ENCODE results near the gene IPPK.

Gene IPPK

DNA sequence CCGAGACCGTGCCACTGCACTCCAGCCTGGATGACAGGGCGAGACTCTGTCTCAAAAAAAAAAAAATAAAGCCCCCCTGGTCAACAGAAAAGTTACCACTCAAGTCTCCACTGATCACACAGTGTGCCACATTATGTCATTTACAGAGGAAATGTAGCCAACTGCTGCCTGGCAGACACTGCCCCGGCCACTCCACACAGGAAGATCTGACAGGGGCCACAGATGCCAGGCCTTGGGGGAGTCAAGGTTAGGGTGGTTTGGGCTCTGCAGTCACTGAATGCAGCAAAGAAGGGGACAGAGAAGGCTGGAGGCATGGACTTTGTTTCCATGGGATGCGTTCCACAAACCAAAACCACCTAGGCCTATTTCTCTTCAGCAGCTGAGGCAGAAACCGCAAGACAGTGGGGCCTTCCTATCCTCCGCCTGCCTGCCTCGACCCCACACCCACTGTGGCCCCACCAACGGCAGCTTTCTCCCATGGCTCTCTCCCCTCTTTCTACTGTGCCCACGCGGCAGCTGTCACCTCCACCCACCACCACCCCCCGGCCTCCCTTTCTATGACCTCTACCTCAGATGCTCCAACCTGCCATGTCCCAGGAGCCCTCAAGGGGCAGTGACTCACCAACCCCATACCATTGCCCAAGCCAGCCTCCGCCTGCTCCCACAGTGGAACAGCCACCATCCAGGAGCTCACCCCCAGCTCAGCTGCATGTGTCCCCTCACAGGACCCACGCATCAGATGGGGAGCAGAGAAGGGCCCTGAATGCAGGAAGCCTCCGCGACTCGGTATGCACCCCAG is 12.4 kb downstream of the IPPK start:
- no peak for DNase-seq (ENCODE audit: low read depth in 2 of 2)

- no peak for DNase-seq (ENCODE audit: low read depth in 2 of 2)
Measured at GRCh38 chr9:92656537-92656925, 13.4 kb downstream of the IPPK start.

DNA sequence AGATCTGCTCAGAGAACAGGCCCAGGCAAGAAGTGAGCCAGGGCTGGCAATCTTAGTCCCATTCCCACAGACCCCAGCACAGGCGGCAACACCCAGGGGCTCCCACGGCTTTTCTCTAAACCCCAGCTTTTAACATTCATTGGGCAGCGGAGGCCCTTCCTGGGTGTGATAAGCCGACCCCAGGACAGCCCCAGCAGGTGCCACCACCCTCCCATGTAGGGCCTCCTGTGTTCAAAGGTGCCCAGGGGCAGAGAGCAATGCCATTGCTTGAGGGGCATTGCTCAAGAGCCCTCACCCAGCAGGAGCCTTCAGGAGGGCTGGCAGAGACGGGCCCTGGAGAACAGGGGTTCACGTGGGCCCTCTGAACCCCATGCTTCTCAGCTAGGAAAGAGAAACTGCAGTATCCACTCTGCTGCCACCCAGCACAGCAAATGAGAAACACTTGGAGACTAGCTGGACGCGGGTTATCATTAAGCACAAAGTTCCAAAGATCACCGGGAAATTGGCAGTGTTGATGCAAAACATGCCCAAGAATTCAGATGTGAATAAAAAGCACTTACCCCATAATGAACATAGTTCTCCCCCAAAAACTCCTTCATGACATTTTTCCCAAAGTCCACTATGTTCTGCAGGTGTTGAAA is 13.9 kb downstream of the IPPK start:
- DNase-seq (ENCODE audit: low read depth in 2 of 2): no peak

- no peak for DNase-seq (ENCODE audit: low read depth in 2 of 2)
Measured at GRCh38 chr9:92655366-92655765, 14.6 kb downstream of the IPPK start.

DNA sequence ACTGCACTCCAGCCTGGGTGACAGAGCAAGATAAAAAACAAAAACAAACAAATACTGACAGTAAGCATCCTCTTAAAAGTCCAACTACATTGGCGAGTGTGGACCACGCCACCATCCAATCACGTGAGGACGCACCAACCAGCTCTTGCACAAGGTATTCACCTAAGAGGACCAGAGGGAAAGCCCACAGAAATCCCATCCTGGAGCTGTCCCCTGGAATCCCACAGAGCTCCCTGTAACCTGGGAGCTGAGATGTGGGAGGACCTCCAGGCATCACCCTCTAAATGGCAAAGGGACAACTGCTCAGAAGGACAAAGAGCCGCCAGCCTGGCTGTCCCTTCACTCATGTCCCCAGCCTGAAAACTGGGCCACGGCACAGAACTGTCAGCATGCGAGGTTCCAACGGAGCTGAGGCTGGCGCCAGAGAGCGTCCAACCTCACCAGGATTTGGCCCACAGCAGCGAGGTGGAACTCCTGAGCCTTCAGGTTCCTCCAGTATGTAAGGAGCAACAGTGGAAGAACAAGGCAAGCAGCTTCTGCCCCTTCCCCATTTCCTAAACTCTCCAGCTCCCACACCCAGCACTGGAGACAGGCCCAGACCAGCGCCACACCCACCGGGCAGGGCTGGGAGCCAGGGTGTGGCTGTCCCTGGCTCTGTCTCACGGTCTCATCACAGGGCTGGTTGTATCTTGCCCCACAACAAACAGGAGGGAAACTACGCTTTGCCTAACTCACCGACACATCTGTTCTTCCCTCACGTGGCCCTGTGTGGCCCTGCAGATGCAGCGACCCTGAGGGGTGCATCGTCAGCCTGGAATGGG is 15.2 kb downstream of the IPPK start:
- DNase-seq (ENCODE audit: low read depth in 2 of 2): no peak

- DNase-seq (ENCODE audit: low read depth in 2 of 2): no peak
Measured at GRCh38 chr9:92652461-92652860, 17.5 kb downstream of the IPPK start.

DNA sequence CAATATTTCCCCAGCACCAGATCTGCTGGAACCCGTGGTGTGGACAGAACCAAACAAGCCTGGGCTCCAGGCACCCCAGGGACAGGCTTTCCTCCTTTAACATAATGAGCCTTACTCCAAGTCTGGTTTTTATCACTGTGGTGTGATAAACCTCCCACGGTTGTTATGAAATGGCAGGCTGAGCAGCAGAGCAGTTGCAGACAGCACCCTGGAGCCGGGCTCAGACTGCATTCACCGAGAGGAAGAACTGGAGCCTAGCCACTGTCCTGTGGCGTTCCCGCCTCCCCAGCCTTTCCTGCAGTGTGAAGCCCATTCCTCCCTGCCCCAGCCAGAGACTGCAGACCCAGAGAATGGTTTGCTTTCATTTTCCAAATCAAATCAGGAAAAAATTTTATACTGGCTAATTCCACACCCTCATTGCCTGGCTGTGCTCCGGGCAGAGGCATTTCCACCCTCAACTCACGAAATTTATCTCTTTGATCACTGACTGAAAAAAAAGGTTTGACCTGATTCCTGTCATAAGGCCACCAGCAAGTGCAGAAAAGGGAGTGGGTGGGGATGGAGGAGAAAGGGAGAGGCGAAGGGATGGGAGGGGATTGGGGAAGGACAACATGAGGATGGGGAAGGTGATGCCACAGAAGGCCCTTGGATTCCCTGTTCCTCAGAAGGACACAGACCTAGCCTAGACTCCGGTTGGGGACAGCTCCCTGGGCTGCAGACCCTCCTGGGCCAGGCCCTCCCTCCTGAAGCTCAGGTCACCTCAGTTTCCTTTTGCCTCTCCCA is 18.9 kb downstream of the IPPK start:
- no peak for DNase-seq (ENCODE audit: low read depth in 2 of 2)

DNA sequence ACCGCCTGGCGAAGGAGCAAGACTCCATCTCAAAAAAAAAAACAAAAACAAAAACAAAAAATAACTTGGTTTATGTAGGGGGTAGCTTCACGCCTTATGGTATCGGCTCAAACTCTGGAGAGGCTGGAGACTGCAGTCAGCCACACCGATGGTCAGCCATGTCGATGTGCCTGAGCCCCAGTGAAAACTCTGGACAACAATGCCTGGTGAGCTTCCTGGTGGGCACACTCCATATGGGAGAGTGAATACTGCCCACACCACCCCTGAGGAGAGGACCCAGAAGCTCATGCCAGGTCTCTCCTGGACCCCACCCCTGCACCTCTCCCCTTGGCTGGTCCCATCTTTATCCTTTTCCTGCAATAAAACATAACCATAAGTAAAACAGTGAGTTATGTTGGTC is 19.6 kb downstream of the IPPK start:
- no peak for DNase-seq (ENCODE audit: low read depth in 2 of 2)

- DNase-seq (ENCODE audit: low read depth in 2 of 2): no peak
Measured at GRCh38 chr9:92649007-92649406, 20.9 kb downstream of the IPPK start.

GRCh38 chr9:92648474-92648971 is 21.4 kb downstream of the IPPK start:
- DNase-seq (ENCODE audit: low read depth in 2 of 2): no peak

- no peak for DNase-seq (ENCODE audit: low read depth in 2 of 2)
Measured at GRCh38 chr9:92647671-92648473, 22.1 kb downstream of the IPPK start.

DNA sequence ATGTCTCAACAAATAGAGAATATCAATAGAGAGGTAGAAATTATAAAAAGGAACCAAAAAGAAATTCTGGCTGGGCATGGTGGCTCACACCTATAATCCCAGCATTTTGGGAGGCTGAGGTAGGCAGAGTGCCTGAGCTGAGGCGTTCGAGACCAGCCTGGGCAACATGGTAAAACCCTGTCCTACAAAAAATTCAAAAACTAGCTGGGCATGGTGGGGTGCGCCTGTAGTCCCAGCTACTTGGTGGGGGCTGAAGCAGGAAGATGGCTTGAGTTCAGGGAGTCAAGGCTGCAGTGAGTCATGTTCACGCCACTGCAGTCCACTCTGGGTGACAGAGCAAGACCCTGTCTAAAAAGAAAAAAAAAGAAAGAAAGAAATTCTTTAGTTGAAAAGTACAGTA is 24.9 kb downstream of the IPPK start:
- no peak for DNase-seq (ENCODE audit: low read depth in 2 of 2)

DNA sequence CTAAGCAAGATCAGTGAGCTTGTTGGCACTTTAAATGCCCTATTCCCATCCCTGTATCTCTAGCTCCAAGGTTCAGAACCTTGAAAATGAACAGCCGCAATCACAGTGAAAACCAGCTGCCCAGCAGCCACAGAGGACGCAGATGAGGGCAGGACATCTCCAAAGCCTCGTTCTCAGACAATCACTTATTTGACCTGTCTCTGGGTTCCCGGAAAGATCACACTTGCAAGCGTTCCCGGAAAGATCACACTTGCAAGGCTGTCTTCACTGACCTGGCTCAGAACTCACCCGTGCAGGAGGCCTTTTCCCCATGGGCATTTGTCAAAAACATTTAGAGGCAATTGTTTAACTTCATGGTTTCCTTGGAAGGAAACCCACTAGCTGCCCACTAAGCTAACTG is 25.7 kb downstream of the IPPK start:
- DNase-seq (ENCODE audit: low read depth in 2 of 2): no peak

GRCh38 chr9:92642564-92642963 is 27.4 kb downstream of the IPPK start:
- DNase-seq (ENCODE audit: low read depth in 2 of 2): no peak

DNA sequence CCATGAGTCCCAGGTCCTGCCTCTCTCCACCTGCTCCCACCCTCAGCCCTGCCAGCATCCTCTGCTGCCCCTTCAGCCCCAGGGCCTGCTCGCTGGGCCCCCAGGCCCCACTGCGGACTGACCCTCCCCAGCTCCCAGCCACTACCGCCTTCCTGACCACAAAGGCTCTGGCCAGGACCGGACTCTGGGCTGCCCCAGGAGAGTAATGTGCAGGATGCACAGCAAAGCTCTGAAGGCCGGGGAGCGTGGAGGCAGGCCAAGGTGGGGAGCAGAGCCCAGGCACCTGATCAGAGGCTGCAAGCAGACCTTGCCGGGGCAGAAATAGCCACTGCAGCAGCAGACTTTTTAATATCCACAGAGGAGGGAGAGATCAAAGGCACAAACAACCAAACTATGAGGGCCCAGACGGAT is 27.9 kb downstream of the IPPK start:
- DNase-seq (ENCODE audit: low read depth in 2 of 2): no peak

GRCh38 chr9:92641092-92641809 is 28.7 kb downstream of the IPPK start:
- DNase-seq (ENCODE audit: low read depth in 2 of 2): no peak

DNA sequence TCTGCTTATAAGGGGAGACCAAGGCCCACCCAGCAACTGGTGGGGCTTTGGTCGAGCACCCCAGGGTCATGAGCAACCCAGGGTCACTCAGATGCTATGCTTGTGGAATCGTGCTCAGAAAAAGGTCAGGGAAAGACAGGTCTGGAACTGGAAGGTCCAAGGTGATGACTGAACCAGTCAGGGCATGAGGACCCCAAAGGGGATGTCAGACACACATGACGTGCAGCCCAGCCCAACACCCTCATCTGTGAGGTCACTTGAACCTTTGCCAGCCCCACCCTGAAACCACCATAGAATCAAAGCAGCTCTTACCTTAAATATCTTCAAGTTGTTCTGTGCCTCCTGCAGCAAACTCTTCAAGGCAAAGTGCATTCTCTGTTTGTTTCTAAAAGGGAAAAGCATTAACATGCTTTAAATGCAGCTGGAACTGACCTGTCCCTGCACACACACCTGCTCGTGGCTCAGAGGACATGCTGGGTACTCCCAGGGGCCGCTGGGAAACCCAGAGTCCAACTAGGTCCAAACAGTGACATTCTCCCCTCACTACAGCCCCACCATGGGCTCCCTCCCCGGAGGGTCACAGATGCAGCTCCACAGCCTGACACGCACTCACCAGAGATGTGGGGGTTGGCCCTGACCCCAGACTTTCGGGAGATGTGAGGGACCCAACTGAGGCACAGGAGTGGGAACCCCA is 29.4 kb downstream of the IPPK start:
- no peak for DNase-seq (ENCODE audit: low read depth in 2 of 2)

GRCh38 chr9:92639791-92640271 is 30.1 kb downstream of the IPPK start:
- DNase-seq (ENCODE audit: low read depth in 2 of 2): no peak

GRCh38 chr9:92639124-92639523 is 30.8 kb downstream of the IPPK start:
- no peak for DNase-seq (ENCODE audit: low read depth in 2 of 2)

Data from stimulated activated CD8-positive, alpha-beta memory T cell treated with anti-CD3 and anti-CD28 coated beads, Interleukin-15, amount 100 ng/mL, for 4 hours (primary cell).